ENCODE data around the gene TREX2.

The TREX2 gene

GRCh38 chrX:153458476-153458875 lies 12.6 kb upstream of the TREX2 start:
- Histone ChIP-seq H3K4me3 (ENCODE audit: low read length) (no peak overlapping the region), H3K27me3 (ENCODE audit: control insufficient read depth, insufficient read depth, low read length) (peaks cover 2% of the 10 kb centered on the region), H3K27ac (ENCODE audit: low read depth, low read length) (no peak overlapping the region), H3K4me1 (ENCODE audit: control insufficient read depth, insufficient read depth, low read length) (no peaks in the 10 kb centered on the region), H3K9ac (ENCODE audit: low read length) (no peak overlapping the region), H3K36me3 (ENCODE audit: control insufficient read depth, insufficient read depth, low read length) (no peaks in the 10 kb centered on the region)

GRCh38 chrX:153457827-153458466 lies 12.1 kb upstream of the TREX2 start:
- Histone ChIP-seq H3K9ac (ENCODE audit: low read length) (no peak overlapping the region), H3K36me3 (ENCODE audit: control insufficient read depth, insufficient read depth, low read length) (no peaks in the 10 kb centered on the region), H3K27ac (ENCODE audit: low read depth, low read length) (no peak overlapping the region), H3K27me3 (ENCODE audit: control insufficient read depth, insufficient read depth, low read length) (peaks cover 2% of the 10 kb centered on the region), H3K4me1 (ENCODE audit: control insufficient read depth, insufficient read depth, low read length) (no peaks in the 10 kb centered on the region), H3K4me3 (ENCODE audit: low read length) (no peak overlapping the region)

GRCh38 chrX:153457136-153457825 lies 11.4 kb upstream of the TREX2 start:
- H3K4me1 ChIP-seq (ENCODE audit: control insufficient read depth, insufficient read depth, low read length), result no peaks in the 10 kb centered on the region
- H3K9ac ChIP-seq (ENCODE audit: low read length), result no peak overlapping the region
- H3K27ac ChIP-seq (ENCODE audit: low read depth, low read length), result no peak overlapping the region
- H3K4me3 ChIP-seq (ENCODE audit: low read length), result no peak overlapping the region
- H3K36me3 ChIP-seq (ENCODE audit: control insufficient read depth, insufficient read depth, low read length), result no peaks in the 10 kb centered on the region
- H3K27me3 ChIP-seq (ENCODE audit: control insufficient read depth, insufficient read depth, low read length), result no peaks in the 10 kb centered on the region

GRCh38 chrX:153456704-153457103 lies 10.8 kb upstream of the TREX2 start:
- no peak overlapping the region for H3K9ac ChIP-seq (ENCODE audit: low read length)
- no peaks in the 10 kb centered on the region for H3K27me3 ChIP-seq (ENCODE audit: control insufficient read depth, insufficient read depth, low read length)
- no peaks in the 10 kb centered on the region for H3K4me1 ChIP-seq (ENCODE audit: control insufficient read depth, insufficient read depth, low read length)
- no peak overlapping the region for H3K27ac ChIP-seq (ENCODE audit: low read depth, low read length)
- no peaks in the 10 kb centered on the region for H3K36me3 ChIP-seq (ENCODE audit: control insufficient read depth, insufficient read depth, low read length)
- no peak overlapping the region for H3K4me3 ChIP-seq (ENCODE audit: low read length)

DNA sequence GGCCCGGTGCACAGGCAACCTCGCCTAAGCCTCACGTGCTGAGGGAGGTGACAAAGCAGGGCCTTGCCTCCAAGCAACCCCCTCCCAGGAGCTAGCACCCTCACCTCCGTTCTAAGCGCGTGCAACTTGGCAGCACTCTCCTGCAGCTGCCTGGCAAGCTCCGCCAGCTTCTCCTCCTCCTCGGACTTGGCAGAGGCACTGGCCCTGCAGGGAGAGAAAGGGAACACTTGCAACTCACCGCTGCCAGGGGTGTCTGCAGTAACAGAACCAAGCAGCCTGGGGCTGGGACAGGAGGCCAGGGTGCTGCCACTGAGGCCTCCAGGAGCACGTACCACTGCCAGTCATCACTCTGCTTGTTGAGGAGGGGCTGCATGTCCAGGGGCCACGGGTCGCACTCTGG lies 10.3 kb upstream of the TREX2 start:
- no peaks in the 10 kb centered on the region for H3K27me3 ChIP-seq (ENCODE audit: control insufficient read depth, insufficient read depth, low read length)
- no peaks in the 10 kb centered on the region for H3K36me3 ChIP-seq (ENCODE audit: control insufficient read depth, insufficient read depth, low read length)
- H3K9ac ChIP-seq (ENCODE audit: low read length), result no peak overlapping the region
- H3K4me1 ChIP-seq (ENCODE audit: control insufficient read depth, insufficient read depth, low read length), result no peaks in the 10 kb centered on the region
- no peak overlapping the region for H3K27ac ChIP-seq (ENCODE audit: low read depth, low read length)
- no peak overlapping the region for H3K4me3 ChIP-seq (ENCODE audit: low read length)

DNA sequence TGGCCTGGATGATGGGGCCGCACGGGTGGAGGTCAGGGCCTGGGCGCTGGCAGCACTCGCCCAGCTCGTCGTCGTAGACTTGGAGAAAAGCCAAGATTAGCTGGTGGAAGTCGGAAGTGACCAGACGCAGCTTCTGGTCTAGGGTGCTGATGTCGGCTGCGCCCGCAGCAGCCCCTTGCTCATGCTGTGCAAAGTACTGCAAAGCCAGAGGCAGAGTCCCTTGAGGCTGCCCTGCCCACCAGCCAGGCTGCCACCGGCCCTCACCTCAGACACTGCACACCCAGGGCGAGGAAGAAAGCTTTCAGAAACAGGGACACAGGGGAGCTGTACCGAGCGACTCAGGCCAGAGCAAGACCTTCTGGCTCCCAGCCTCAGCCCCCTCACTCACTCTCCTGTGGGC lies 9.7 kb upstream of the TREX2 start:
- Histone ChIP-seq H3K9ac (ENCODE audit: low read length) (no peak overlapping the region), H3K36me3 (ENCODE audit: control insufficient read depth, insufficient read depth, low read length) (no peaks in the 10 kb centered on the region), H3K4me3 (ENCODE audit: low read length) (no peak overlapping the region), H3K27ac (ENCODE audit: low read depth, low read length) (no peak overlapping the region), H3K4me1 (ENCODE audit: control insufficient read depth, insufficient read depth, low read length) (no peaks in the 10 kb centered on the region), H3K27me3 (ENCODE audit: control insufficient read depth, insufficient read depth, low read length) (no peaks in the 10 kb centered on the region)

DNA sequence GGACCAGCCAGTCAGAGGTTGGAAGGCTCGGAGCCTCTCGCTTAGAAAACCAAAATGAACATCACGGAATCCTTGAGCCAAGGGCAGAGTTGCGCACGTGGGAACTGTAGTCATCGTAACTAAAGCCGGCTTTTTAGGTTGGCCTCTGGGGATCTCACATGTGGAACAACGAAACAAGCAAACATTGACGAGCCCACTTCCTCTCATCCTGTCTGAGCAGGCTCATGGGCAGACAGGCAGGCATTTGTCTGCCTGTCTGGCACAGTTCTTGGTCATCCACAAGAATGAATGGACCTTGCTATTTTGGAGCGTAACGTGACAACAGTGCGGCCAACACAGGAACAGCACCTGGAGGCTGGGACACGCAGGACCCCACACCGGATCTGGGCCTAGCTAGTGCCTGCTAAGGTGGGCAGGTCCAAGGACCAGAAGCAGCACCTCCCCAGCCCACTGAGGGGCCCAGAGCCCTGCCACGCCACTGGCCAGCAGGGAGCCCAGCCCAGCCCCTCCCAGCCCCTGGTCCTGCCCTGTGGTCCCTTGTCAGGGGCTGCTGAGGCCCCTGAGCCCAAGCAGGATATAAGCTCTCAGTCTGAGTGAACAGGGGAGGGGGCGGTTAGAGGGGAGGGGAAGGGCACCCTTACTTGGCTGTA lies 9.2 kb upstream of the TREX2 start:
- Histone ChIP-seq H3K27me3 (ENCODE audit: control insufficient read depth, insufficient read depth, low read length) (no peaks in the 10 kb centered on the region), H3K36me3 (ENCODE audit: control insufficient read depth, insufficient read depth, low read length) (no peaks in the 10 kb centered on the region), H3K27ac (ENCODE audit: low read depth, low read length) (no peak overlapping the region), H3K9ac (ENCODE audit: low read length) (no peak overlapping the region), H3K4me1 (ENCODE audit: control insufficient read depth, insufficient read depth, low read length) (no peaks in the 10 kb centered on the region), H3K4me3 (ENCODE audit: low read length) (no peak overlapping the region)

- peaks cover 4% of the 10 kb centered on the region for H3K27me3 ChIP-seq (ENCODE audit: control insufficient read depth, insufficient read depth, low read length)
Observed at GRCh38 chrX:153450949-153451277, 5.1 kb upstream of the TREX2 start.

GRCh38 chrX:153450114-153450948 lies 4.5 kb upstream of the TREX2 start:
- H3K4me3 ChIP-seq (ENCODE audit: low read length), result no peak overlapping the region
- H3K27ac ChIP-seq (ENCODE audit: low read depth, low read length), result no peak overlapping the region
- H3K9ac ChIP-seq (ENCODE audit: low read length), result no peak overlapping the region
- H3K27me3 ChIP-seq (ENCODE audit: control insufficient read depth, insufficient read depth, low read length), result peaks cover 4% of the 10 kb centered on the region
- no peaks in the 10 kb centered on the region for H3K36me3 ChIP-seq (ENCODE audit: control insufficient read depth, insufficient read depth, low read length)
- no peaks in the 10 kb centered on the region for H3K4me1 ChIP-seq (ENCODE audit: control insufficient read depth, insufficient read depth, low read length)

More at GRCh38 chrX:153450949-153451277, 5.1 kb upstream of the TREX2 start:
- no peak overlapping the region for H3K9ac ChIP-seq (ENCODE audit: low read length)
- H3K27ac ChIP-seq (ENCODE audit: low read depth, low read length), result no peak overlapping the region
- no peaks in the 10 kb centered on the region for H3K4me1 ChIP-seq (ENCODE audit: control insufficient read depth, insufficient read depth, low read length)
- no peaks in the 10 kb centered on the region for H3K36me3 ChIP-seq (ENCODE audit: control insufficient read depth, insufficient read depth, low read length)
- H3K4me3 ChIP-seq (ENCODE audit: low read length), result no peak overlapping the region

- no peak overlapping the region for H3K4me3 ChIP-seq (ENCODE audit: low read length)
- no peaks in the 10 kb centered on the region for H3K36me3 ChIP-seq (ENCODE audit: control insufficient read depth, insufficient read depth, low read length)
- H3K27ac ChIP-seq (ENCODE audit: low read depth, low read length), result no peak overlapping the region
- peaks cover 4% of the 10 kb centered on the region for H3K27me3 ChIP-seq (ENCODE audit: control insufficient read depth, insufficient read depth, low read length)
- no peak overlapping the region for H3K9ac ChIP-seq (ENCODE audit: low read length)
- no peaks in the 10 kb centered on the region for H3K4me1 ChIP-seq (ENCODE audit: control insufficient read depth, insufficient read depth, low read length)
Observed at GRCh38 chrX:153449368-153450113, 3.7 kb upstream of the TREX2 start.

DNA sequence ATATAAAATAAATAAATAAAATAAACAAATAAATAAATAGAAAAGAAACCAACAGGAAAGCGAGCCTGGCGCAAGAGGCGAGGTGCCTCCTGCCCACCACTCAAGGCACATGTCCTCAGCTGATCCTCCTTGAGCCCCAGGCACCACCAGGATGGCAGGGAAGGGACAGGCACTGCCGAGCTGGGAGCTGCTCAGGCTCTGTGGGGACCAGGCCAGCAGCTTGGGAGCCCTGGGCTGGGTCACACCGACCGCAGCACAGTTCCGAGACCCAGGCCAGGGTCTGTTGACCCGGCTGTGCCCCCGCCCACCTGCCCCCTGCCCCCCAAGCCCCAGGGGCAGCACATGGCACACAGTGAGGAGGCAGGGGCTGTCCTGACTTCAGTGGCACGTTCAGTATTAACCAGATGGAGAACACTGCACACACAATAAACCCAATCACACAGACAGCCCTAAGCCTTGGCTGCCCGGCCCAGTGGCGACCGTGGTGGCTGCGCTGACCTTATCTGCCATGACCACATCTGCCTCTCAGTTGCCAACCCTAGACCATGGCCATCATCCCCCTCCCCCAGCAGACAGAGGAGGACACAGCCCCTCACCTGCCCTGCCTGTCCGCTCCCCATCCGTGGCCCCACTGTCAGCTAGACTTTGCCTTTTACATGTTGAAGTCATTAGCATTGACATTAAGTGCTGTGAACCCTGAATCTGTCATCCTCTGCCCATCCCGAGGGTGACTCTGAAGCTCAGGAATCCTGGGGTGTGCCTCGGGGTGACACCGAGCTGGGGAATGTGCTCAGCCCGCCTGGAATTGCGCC lies 2.9 kb upstream of the TREX2 start:
- H3K27me3 ChIP-seq (ENCODE audit: control insufficient read depth, insufficient read depth, low read length), result peaks cover 4% of the 10 kb centered on the region
- H3K4me1 ChIP-seq (ENCODE audit: control insufficient read depth, insufficient read depth, low read length), result no peaks in the 10 kb centered on the region
- no peak overlapping the region for H3K27ac ChIP-seq (ENCODE audit: low read depth, low read length)
- no peak overlapping the region for H3K9ac ChIP-seq (ENCODE audit: low read length)
- no peak overlapping the region for H3K4me3 ChIP-seq (ENCODE audit: low read length)
- no peaks in the 10 kb centered on the region for H3K36me3 ChIP-seq (ENCODE audit: control insufficient read depth, insufficient read depth, low read length)
